Measurements from ENCODE around the gene MRPL52. TPM values are rescaled to one million over a fixed set of nuclear protein-coding genes. Genes with fewer than 3 reads are reported as not detected.

The MRPL52 gene
- total RNA-seq, 1 donor from 2014 or later = 28.1 TPM

GRCh38 chr14:22814941-22815713, 14.6 kb upstream of the MRPL52 start, which contains the start of gene SLC7A7:
TSS of gene SLC7A7 (minus strand) at chr14:22815435. CDS start at chr14:22813398, 2,037 bp downstream.
- Histone ChIP-seq H3K4me2 (peak within 1 kb of the TSS; percentile 54), H3K4me1 (peaks cover 10% of the 10 kb centered on the region), H3K79me2 (ENCODE audit: low read depth) (no peaks in the 10 kb centered on the region), H3K27ac (no peak within 1 kb of the TSS), H3F3A (ENCODE audit: low read depth) (peaks cover 31% of the 10 kb centered on the region), H3K4me3 (no peak within 1 kb of the TSS), H4K20me1 (ENCODE audit: low read depth) (no peaks in the 10 kb centered on the region), H3K27me3 (peaks cover 10% of the 10 kb centered on the region), H3K9ac (no peak within 1 kb of the TSS), H3K36me3 (no peaks in the 10 kb centered on the region), H3K9me3 (ENCODE audit: low read depth) (no peaks in the 10 kb centered on the region), H2AFZ (replicated peaks) (peak within 1 kb of the TSS; percentile 100)
- H3K9me3 Mint-ChIP-seq = no peaks in the 10 kb centered on the region
- no peak for DNase-seq (ENCODE audit: low spot score)
- TF ChIP-seq EZH2phosphoT487 (IDR thresholded peaks at IDR 0.05) = no peak
- no peak for TF ChIP-seq CTCF (IDR thresholded peaks at IDR 0.05)
- no peak for TF ChIP-seq EZH2 (IDR thresholded peaks at IDR 0.05)
- peak within 1 kb of the TSS; percentile 21 for H3K27ac Mint-ChIP-seq
- H3K4me1 Mint-ChIP-seq = peaks cover 29% of the 10 kb centered on the region
- no peaks in the 10 kb centered on the region for H3K36me3 Mint-ChIP-seq
- peaks cover 12% of the 10 kb centered on the region for H3K27me3 Mint-ChIP-seq (ENCODE audit: insufficient read depth, low read depth)
- H3K4me3 Mint-ChIP-seq = no peak within 1 kb of the TSS

GRCh38 chr14:22819151-22819988, 10.3 kb upstream of the MRPL52 start:
- no peak overlapping the region for H3K9ac ChIP-seq
- peaks cover 49% of the 10 kb centered on the region for H3K4me1 Mint-ChIP-seq
- peaks cover 51% of the 10 kb centered on the region for H3K27me3 ChIP-seq
- H3F3A ChIP-seq (ENCODE audit: low read depth) = peaks cover 61% of the 10 kb centered on the region
- H3K9me3 ChIP-seq (ENCODE audit: low read depth) = no peaks in the 10 kb centered on the region
- no peak overlapping the region for H3K4me2 ChIP-seq
- H3K36me3 ChIP-seq = no peaks in the 10 kb centered on the region
- H3K27ac Mint-ChIP-seq = peak overlapping the region; percentile 74
- no peak overlapping the region for H3K4me3 ChIP-seq
- TF ChIP-seq EZH2 (IDR thresholded peaks at IDR 0.05) = no peak
- no peak for TF ChIP-seq EZH2phosphoT487 (IDR thresholded peaks at IDR 0.05)
- no peak for TF ChIP-seq CTCF (IDR thresholded peaks at IDR 0.05)
- H2AFZ ChIP-seq (replicated peaks) = peak overlapping the region; percentile 54
- H3K79me2 ChIP-seq (ENCODE audit: low read depth) = no peaks in the 10 kb centered on the region
- DNase-seq (ENCODE audit: low spot score) = no peak
- H3K4me3 Mint-ChIP-seq = no peak overlapping the region
- H3K27ac ChIP-seq = no peak overlapping the region
- H3K27me3 Mint-ChIP-seq (ENCODE audit: insufficient read depth, low read depth) = peaks cover 22% of the 10 kb centered on the region
- H3K36me3 Mint-ChIP-seq = no peaks in the 10 kb centered on the region
- H4K20me1 ChIP-seq (ENCODE audit: low read depth) = no peaks in the 10 kb centered on the region
- H3K9me3 Mint-ChIP-seq = no peaks in the 10 kb centered on the region
- peaks cover 16% of the 10 kb centered on the region for H3K4me1 ChIP-seq

GRCh38 chr14:22820731-22821130, 9.0 kb upstream of the MRPL52 start:
- no peak overlapping the region for H3K4me3 ChIP-seq
- Mint-ChIP-seq H3K9me3 (no peaks in the 10 kb centered on the region), H3K36me3 (no peaks in the 10 kb centered on the region), H3K27me3 (ENCODE audit: insufficient read depth, low read depth) (peaks cover 16% of the 10 kb centered on the region), H3K4me3 (no peak overlapping the region), H3K4me1 (peaks cover 50% of the 10 kb centered on the region), H3K27ac (no peak overlapping the region)
- H2AFZ ChIP-seq (replicated peaks) = no peak overlapping the region
- no peaks in the 10 kb centered on the region for H3K9me3 ChIP-seq (ENCODE audit: low read depth)
- H3K4me1 ChIP-seq = peaks cover 7% of the 10 kb centered on the region
- no peak overlapping the region for H3K27ac ChIP-seq
- no peak overlapping the region for H3K4me2 ChIP-seq
- H3K36me3 ChIP-seq = no peaks in the 10 kb centered on the region
- H3K79me2 ChIP-seq (ENCODE audit: low read depth) = no peaks in the 10 kb centered on the region
- TF ChIP-seq CTCF (IDR thresholded peaks at IDR 0.05) = no peak
- no peak for TF ChIP-seq EZH2phosphoT487 (IDR thresholded peaks at IDR 0.05)
- no peak for TF ChIP-seq EZH2 (IDR thresholded peaks at IDR 0.05)
- H3F3A ChIP-seq (ENCODE audit: low read depth) = peaks cover 52% of the 10 kb centered on the region
- DNase-seq (ENCODE audit: low spot score) = no peak
- H3K9ac ChIP-seq = no peak overlapping the region
- peaks cover 52% of the 10 kb centered on the region for H3K27me3 ChIP-seq
- no peaks in the 10 kb centered on the region for H4K20me1 ChIP-seq (ENCODE audit: low read depth)
